ENCODE data around the gene CRY1. TPM values are rescaled to one million over a fixed set of nuclear protein-coding genes. Genes with fewer than 3 reads are reported as not detected.

Gene CRY1
- total RNA-seq, 3 donors from 2014 or later (not counting 1 experiment from before 2014, with no cell fraction given), result 71.1 to 124 (median 115) TPM

DNA sequence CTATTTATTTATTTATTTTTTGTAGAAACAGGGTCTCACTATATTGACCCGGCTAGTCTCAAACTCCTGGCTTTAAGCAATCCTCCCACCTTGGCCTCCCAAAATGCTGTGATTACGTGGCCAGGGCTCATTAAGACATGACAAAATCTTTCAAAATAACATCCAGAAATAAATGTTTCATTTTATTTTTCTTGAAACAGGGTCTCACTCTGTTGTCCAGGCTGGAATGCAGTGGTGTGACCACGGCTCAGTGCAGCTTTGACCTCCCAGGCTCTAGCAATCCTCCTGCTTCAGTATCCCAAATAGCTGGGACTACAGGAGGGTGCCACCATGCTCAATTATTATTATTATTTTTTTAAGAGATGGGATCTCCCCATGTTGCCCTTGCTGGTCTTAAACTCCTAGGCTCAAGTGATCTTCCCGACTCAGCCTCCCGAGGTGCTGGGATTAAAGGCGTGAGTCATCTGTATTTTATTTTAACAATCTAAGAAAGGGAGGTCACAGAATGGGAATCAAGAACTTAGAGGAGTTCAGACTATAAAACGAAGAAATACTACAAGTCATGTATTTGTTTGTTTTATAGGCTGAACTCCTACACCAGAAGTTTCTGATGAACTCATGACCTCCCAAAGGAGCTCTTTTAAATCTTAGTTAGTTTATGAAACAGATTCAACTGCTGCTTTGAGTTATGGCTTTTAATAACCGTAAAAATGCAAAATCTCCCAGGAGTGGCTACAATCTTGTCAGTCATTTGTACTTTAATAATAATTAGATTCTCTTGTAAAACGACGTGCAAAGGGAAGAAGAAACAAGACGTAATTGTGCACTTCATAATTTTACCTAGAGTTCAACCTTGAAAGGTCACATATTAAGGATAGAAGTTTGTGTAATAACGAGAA, 139.7 kb downstream of the CRY1 start:
- Mint-ChIP-seq H3K27me3 (ENCODE audit: low read depth in 2 of 2) (peaks cover 0 to 3% of the 10 kb centered on the region in 2 donors), H3K27ac (peak overlapping the region; percentile 89 to 98), H3K4me3 (peak overlapping the region; percentile 72), H3K9me3 (no peaks in the 10 kb centered on the region), H3K4me1 (peaks cover 27 to 31% of the 10 kb centered on the region in 2 donors), H3K36me3 (no peaks in the 10 kb centered on the region)
- Histone ChIP-seq H3K36me3 (ENCODE audit: control insufficient read depth, insufficient read depth, low read length) (no peaks in the 10 kb centered on the region), H3K9me3 (ENCODE audit: control insufficient read depth, insufficient read depth, low read length) (no peaks in the 10 kb centered on the region), H3K4me1 (ENCODE audit: control insufficient read depth, insufficient read depth, low read length) (peaks cover 18% of the 10 kb centered on the region), H3K27me3 (ENCODE audit: control insufficient read depth, insufficient read depth, low read length) (no peaks in the 10 kb centered on the region), H3K27ac (ENCODE audit: low read length) (no peak overlapping the region), H3K4me3 (ENCODE audit: low read length) (no peak overlapping the region)
- TF ChIP-seq, protein P1, sequence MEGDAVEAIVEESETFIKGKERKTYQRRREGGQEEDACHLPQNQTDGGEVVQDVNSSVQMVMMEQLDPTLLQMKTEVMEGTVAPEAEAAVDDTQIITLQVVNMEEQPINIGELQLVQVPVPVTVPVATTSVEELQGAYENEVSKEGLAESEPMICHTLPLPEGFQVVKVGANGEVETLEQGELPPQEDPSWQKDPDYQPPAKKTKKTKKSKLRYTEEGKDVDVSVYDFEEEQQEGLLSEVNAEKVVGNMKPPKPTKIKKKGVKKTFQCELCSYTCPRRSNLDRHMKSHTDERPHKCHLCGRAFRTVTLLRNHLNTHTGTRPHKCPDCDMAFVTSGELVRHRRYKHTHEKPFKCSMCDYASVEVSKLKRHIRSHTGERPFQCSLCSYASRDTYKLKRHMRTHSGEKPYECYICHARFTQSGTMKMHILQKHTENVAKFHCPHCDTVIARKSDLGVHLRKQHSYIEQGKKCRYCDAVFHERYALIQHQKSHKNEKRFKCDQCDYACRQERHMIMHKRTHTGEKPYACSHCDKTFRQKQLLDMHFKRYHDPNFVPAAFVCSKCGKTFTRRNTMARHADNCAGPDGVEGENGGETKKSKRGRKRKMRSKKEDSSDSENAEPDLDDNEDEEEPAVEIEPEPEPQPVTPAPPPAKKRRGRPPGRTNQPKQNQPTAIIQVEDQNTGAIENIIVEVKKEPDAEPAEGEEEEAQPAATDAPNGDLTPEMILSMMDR (IDR thresholded peaks at IDR 0.05), result no peak
- ATAC-seq (no peak), DNase-seq (no peak)
- 100% methylated on average over 9 of the region's 12 CpGs for WGBS (ENCODE audit: insufficient coverage)
- intact Hi-C loops (cut with micrococcal nuclease), result no loop called here

DNA sequence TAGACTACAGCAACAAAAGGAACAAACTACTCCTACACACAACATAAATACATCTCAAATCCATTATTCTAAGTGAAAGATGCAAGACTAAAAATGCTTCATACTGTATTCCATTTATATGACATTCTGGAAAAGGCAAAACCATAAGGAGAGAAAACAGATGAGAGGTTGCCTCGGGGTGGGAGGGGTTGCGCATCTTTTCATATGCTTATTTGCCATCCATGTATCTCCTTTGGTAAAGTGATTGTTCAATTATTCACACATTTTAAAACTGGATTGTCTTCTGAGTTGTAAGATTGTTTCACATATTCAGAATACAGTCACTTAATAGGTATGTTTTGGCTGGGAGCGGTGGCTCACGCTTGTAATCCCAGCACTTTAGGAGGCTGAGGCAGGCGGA, 142.8 kb downstream of the CRY1 start:
- H3K27ac ChIP-seq (ENCODE audit: low read length), result no peak overlapping the region
- H3K4me3 ChIP-seq (ENCODE audit: low read length), result no peak overlapping the region
- H3K27ac Mint-ChIP-seq, result no peak overlapping the region
- WGBS (ENCODE audit: insufficient coverage), result 98% methylated on average over 5 of the region's 5 CpGs
- peaks cover 3 to 8% of the 10 kb centered on the region in 2 donors for H3K27me3 Mint-ChIP-seq (ENCODE audit: low read depth in 2 of 2)
- H3K36me3 Mint-ChIP-seq, result no peaks in the 10 kb centered on the region
- TF ChIP-seq, protein P1 (IDR thresholded peaks at IDR 0.05), result no peak
- intact Hi-C loops (cut with micrococcal nuclease), result no loop called here
- peaks cover 10 to 13% of the 10 kb centered on the region in 2 donors for H3K4me1 Mint-ChIP-seq
- no peaks in the 10 kb centered on the region for H3K36me3 ChIP-seq (ENCODE audit: control insufficient read depth, insufficient read depth, low read length)
- peaks cover 9% of the 10 kb centered on the region for H3K4me1 ChIP-seq (ENCODE audit: control insufficient read depth, insufficient read depth, low read length)
- no peaks in the 10 kb centered on the region for H3K27me3 ChIP-seq (ENCODE audit: control insufficient read depth, insufficient read depth, low read length)
- H3K9me3 Mint-ChIP-seq, result no peaks in the 10 kb centered on the region
- H3K9me3 ChIP-seq (ENCODE audit: control insufficient read depth, insufficient read depth, low read length), result no peaks in the 10 kb centered on the region
- ATAC-seq, result no peak
- no peak overlapping the region for H3K4me3 Mint-ChIP-seq
- no peak for DNase-seq

DNA sequence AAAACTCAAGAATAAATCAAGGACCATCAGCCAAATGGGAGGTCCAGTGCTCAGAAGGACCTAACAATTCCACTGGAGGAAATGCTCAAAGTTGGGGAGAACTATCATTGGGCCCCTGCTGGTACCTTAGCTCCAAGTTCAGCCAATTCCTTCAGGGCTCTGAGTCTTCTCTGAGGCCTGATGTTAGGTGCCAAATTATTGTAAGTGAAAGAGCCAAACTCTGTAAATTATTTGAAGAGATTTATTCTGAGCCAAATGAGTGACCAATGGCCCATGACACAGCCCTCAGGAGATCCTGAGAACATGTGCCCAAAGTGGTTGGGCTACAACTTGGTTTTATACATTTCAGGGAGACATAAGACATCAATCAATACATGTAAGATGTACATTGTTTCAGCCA, 145.9 kb downstream of the CRY1 start:
- Histone ChIP-seq H3K9me3 (ENCODE audit: control insufficient read depth, insufficient read depth, low read length) (no peaks in the 10 kb centered on the region), H3K4me1 (ENCODE audit: control insufficient read depth, insufficient read depth, low read length) (no peaks in the 10 kb centered on the region), H3K36me3 (ENCODE audit: control insufficient read depth, insufficient read depth, low read length) (no peaks in the 10 kb centered on the region), H3K27me3 (ENCODE audit: control insufficient read depth, insufficient read depth, low read length) (peaks cover 1% of the 10 kb centered on the region), H3K4me3 (ENCODE audit: low read length) (no peak overlapping the region), H3K27ac (ENCODE audit: low read length) (no peak overlapping the region)
- no peak for DNase-seq
- Mint-ChIP-seq H3K27ac (no peak overlapping the region), H3K36me3 (no peaks in the 10 kb centered on the region), H3K27me3 (ENCODE audit: low read depth in 2 of 2) (peaks cover 10 to 18% of the 10 kb centered on the region in 2 donors), H3K4me3 (no peak overlapping the region), H3K4me1 (no peaks in the 10 kb centered on the region), H3K9me3 (no peaks in the 10 kb centered on the region)
- intact Hi-C loops (cut with micrococcal nuclease), result no loop called here
- TF ChIP-seq, protein P1 (IDR thresholded peaks at IDR 0.05), result no peak
- ATAC-seq, result no peak
